ENCODE data around the gene SH3BP4. TPM values are rescaled to one million over a fixed set of nuclear protein-coding genes. Genes with fewer than 3 reads are reported as not detected.

The SH3BP4 gene
- total RNA-seq, 1 experiment from 2014 or later = 19.9 TPM

- DNase-seq (ENCODE audit: low spot score) = no peak
- POLR2A ChIA-PET (ENCODE audit: low non-redundant PET) = no interaction called here
- intact Hi-C loops (cut with micrococcal nuclease; ENCODE audit: unreplicated experiment) = no loop called here
- H3K36me3 ChIP-seq (ENCODE audit: insufficient read depth, low read length, poor library complexity, severe bottlenecking) = no peaks in the 10 kb centered on the region
- no peak for TF ChIP-seq EZH2 (IDR thresholded peaks at IDR 0.05; ENCODE audit: borderline replicate concordance, low read depth, low read length, poor library complexity, severe bottlenecking)
- TF ChIP-seq CTCF (conservative IDR thresholded peaks at IDR 0.05; ENCODE audit: low read depth, low read length) = no peak
- no TSS peak for BruUV-seq (replicated peaks)
- no peaks in the 10 kb centered on the region for H3K4me1 ChIP-seq (ENCODE audit: insufficient read depth, low read length, poor library complexity, severe bottlenecking)
- CTCF ChIA-PET = no interaction called here
- H3K27me3 ChIP-seq (replicated peaks; ENCODE audit: insufficient read depth, low read depth, low read length, poor library complexity) = no peaks in the 10 kb centered on the region
- peaks cover 5% of the 10 kb centered on the region for H3K9me3 ChIP-seq (ENCODE audit: low read depth, low read length, poor library complexity, severe bottlenecking)
- no peak overlapping the region for H3K27ac ChIP-seq (ENCODE audit: low read depth, low read length, poor library complexity, severe bottlenecking)
- H3K4me3 ChIP-seq (ENCODE audit: low read depth, low read length, poor library complexity, severe bottlenecking) = no peak overlapping the region
Measured at GRCh38 chr2:234940527-234940926, 11.3 kb upstream of the SH3BP4 start.

- Histone ChIP-seq H3K36me3 (ENCODE audit: insufficient read depth, low read length, poor library complexity, severe bottlenecking) (no peaks in the 10 kb centered on the region), H3K27me3 (replicated peaks; ENCODE audit: insufficient read depth, low read depth, low read length, poor library complexity) (no peaks in the 10 kb centered on the region), H3K9me3 (ENCODE audit: low read depth, low read length, poor library complexity, severe bottlenecking) (peaks cover 5% of the 10 kb centered on the region), H3K27ac (ENCODE audit: low read depth, low read length, poor library complexity, severe bottlenecking) (no peak overlapping the region), H3K4me1 (ENCODE audit: insufficient read depth, low read length, poor library complexity, severe bottlenecking) (no peaks in the 10 kb centered on the region), H3K4me3 (ENCODE audit: low read depth, low read length, poor library complexity, severe bottlenecking) (no peak overlapping the region)
- BruUV-seq (replicated peaks) = no TSS peak
- CTCF ChIA-PET = no interaction called here
- TF ChIP-seq EZH2 (IDR thresholded peaks at IDR 0.05; ENCODE audit: borderline replicate concordance, low read depth, low read length, poor library complexity, severe bottlenecking) = no peak
- no peak for TF ChIP-seq CTCF (conservative IDR thresholded peaks at IDR 0.05; ENCODE audit: low read depth, low read length)
- POLR2A ChIA-PET (ENCODE audit: low non-redundant PET) = no interaction called here
- no peak for DNase-seq (ENCODE audit: low spot score)
- intact Hi-C loops (cut with micrococcal nuclease; ENCODE audit: unreplicated experiment) = no loop called here
Measured at GRCh38 chr2:234945339-234945873, 6.4 kb upstream of the SH3BP4 start.

DNA sequence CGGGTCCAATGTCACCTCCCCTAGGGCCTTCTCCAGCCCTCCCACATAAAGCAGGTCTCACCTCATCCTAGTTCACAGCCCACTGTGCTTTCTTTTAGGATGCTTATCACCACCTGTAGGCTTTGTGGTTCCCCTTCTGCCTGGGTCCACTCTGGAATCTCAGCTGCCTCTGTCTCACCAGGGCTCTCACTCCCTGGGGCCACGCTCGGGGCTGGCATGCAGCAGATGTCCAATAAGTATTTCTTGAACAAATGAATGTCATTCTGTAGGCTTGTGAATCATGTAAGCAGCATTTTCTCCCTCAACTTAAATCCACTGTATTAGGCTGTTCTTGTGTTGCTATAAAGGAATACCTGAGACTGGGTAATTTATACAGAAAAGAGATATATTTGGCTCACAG is 4.3 kb upstream of the SH3BP4 start:
- Histone ChIP-seq H3K36me3 (ENCODE audit: insufficient read depth, low read length, poor library complexity, severe bottlenecking) (no peaks in the 10 kb centered on the region), H3K27ac (ENCODE audit: low read depth, low read length, poor library complexity, severe bottlenecking) (no peak overlapping the region), H3K9me3 (ENCODE audit: low read depth, low read length, poor library complexity, severe bottlenecking) (peaks cover 5% of the 10 kb centered on the region), H3K27me3 (replicated peaks; ENCODE audit: insufficient read depth, low read depth, low read length, poor library complexity) (no peaks in the 10 kb centered on the region), H3K4me1 (ENCODE audit: insufficient read depth, low read length, poor library complexity, severe bottlenecking) (no peaks in the 10 kb centered on the region), H3K4me3 (ENCODE audit: low read depth, low read length, poor library complexity, severe bottlenecking) (no peak overlapping the region)
- no peak for DNase-seq (ENCODE audit: low spot score)
- intact Hi-C loops (cut with micrococcal nuclease; ENCODE audit: unreplicated experiment) = no loop called here
- ChIA-PET CTCF (no interaction called here), POLR2A (ENCODE audit: low non-redundant PET) (no interaction called here)
- no TSS peak for BruUV-seq (replicated peaks)
- TF ChIP-seq EZH2 (IDR thresholded peaks at IDR 0.05; ENCODE audit: borderline replicate concordance, low read depth, low read length, poor library complexity, severe bottlenecking) = no peak
- no peak for TF ChIP-seq CTCF (conservative IDR thresholded peaks at IDR 0.05; ENCODE audit: low read depth, low read length)
